NCI-H1436 (cell line): ENCODE measurements around the gene INHBE.
"Not testable (repeated sequence)": the region's sequence is repeated elsewhere in the genome, so short reads cannot be mapped to it uniquely, and the experiment has no call there.

Source experiments
- DNase-seq: peaks from one replicate; lab custom pipeline; 2025; lab: John Stamatoyannopoulos, UW

INHBE gene

DNA sequence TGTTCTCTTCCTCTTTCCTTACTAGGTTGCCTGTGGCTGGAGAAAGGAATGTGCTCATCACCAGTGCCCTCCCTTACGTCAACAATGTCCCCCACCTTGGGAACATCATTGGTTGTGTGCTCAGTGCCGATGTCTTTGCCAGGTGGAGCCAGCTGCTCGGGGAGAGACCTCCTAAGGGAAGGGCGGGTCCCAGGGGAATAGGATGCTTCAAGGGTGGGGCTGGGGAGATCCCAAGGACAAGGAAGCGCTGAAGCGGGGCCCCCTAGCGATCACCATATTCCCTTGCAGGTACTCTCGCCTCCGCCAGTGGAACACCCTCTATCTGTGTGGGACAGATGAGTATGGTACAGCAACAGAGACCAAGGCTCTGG is 43.0 kb downstream of the INHBE start:
- DNase-seq: no peak

DNA sequence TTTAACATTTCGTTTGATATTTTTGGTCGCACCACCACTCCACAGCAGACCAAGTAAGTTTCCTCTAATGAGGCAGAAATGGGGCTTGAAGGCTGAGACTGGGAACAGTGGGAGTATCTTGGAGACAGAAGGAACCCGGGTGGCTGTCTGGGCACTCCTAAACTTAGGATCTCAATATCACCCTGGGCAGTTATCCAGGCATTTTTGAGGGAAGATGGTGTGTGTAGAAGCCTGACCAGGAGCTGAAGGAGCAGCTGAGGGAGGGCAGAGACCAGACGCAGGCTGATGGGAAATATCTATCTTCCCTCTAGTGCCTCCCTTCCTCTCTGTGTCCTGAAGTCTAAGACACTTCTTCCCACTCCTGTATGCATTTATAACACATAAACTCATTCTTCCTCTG is 43.5 kb downstream of the INHBE start:
- no peak for DNase-seq

DNA sequence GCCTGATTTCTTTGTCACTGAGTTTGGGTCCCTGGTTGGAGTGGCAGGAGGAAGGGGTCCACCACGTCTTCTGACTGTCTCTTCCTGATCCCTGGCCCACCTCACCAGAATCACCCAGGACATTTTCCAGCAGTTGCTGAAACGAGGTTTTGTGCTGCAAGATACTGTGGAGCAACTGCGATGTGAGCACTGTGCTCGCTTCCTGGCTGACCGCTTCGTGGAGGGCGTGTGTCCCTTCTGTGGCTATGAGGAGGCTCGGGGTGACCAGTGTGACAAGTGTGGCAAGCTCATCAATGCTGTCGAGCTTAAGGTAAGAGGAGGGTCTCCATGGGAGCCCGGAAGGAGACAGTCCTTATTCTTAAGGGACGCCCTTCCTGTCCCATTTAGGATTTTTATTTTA is 45.1 kb downstream of the INHBE start:
- DNase-seq: no peak

DNA sequence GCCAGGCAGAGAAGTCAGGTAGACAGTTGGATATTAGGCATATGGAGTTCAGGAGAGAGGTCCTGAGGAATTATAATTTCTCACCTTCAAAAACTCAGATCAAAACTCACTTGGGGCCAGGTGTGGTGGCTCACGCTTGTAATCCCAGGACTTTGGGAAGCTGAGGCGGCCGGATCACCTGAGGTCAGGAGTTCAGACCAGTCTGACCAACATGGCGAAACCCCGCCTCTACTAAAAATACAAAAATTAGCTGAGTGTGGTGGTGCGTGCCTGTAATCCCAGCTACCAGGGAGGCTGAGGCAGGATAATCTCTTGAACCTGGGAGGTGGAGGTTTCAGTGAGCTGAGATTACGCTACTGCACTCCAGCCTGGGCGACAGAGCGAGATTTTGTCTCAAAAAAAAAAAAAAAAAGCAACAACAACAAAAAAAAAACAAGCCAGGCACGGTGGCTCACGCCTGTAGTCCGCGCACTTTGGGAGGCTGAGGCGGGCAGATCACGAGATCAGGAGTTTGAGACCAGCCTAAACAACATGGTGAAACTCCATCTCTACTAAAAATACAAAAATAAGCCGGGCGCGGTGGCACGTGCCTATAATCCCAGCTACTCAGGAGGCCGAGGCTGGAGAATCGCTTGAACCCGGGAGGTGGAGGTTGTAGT is 47.3 kb downstream of the INHBE start:
- DNase-seq: not testable (repeated sequence)

DNA sequence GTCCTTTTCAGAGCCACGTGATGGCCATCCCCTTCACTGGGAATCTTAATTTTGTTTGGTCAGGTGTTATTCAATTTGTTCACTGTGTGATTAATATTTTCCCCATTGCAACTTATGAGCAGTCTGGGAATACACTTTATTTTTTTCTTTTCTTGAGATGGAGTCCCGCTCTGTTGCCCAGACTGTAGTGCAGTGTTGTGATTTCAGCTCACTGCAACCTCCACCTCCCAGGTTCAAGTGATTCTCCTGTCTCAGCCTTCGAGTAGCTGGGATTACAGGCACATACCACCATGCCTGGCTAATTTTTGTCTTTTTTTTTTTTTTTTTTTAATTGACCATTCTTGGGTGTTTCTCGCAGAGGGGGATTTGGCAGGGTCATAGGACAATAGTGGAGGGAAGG is 51.4 kb downstream of the INHBE start:
- not testable (repeated sequence) for DNase-seq
